ENCODE measurements around the gene PLP2.
"Not testable (repeated sequence)": the region's sequence is repeated elsewhere in the genome, so short reads cannot be mapped to it uniquely, and the experiment has no call there.

Gene PLP2

GRCh38 chrX:49164589-49165360, 6.9 kb upstream of the PLP2 start:
- H3K4me3 ChIP-seq (ENCODE audit: low read depth in 1 of 2, low read length in 2 of 2), result no peak overlapping the region
- no peaks in the 10 kb centered on the region for H3K36me3 ChIP-seq (ENCODE audit: insufficient read depth, low read length)
- peaks cover 14% of the 10 kb centered on the region for H3K4me1 ChIP-seq (ENCODE audit: insufficient read depth, low read length)
- no peaks in the 10 kb centered on the region for H3K9me3 ChIP-seq (ENCODE audit: low read length)
- peak overlapping the region; percentile 65 for H3K27ac ChIP-seq (ENCODE audit: low read depth, low read length)
- peak overlapping the region; percentile 21 for H3K9ac ChIP-seq (ENCODE audit: low read length)
- no peaks in the 10 kb centered on the region for H3K27me3 ChIP-seq (ENCODE audit: control insufficient read depth in 1 of 2, insufficient read depth in 2 of 2, low read length in 2 of 2)

GRCh38 chrX:49165901-49166881, 5.5 kb upstream of the PLP2 start:
- H3K9me3 ChIP-seq (ENCODE audit: low read length), result no peaks in the 10 kb centered on the region
- H3K4me3 ChIP-seq (ENCODE audit: low read depth in 1 of 2, low read length in 2 of 2), result peak overlapping the region; percentile 1 to 71
- H3K27ac ChIP-seq (ENCODE audit: low read depth, low read length), result peak overlapping the region; percentile 65
- peak overlapping the region; percentile 27 for H3K9ac ChIP-seq (ENCODE audit: low read length)
- H3K4me1 ChIP-seq (ENCODE audit: insufficient read depth, low read length), result peaks cover 14% of the 10 kb centered on the region
- H3K36me3 ChIP-seq (ENCODE audit: insufficient read depth, low read length), result no peaks in the 10 kb centered on the region
- H3K27me3 ChIP-seq (ENCODE audit: control insufficient read depth in 1 of 2, insufficient read depth in 2 of 2, low read length in 2 of 2), result no peaks in the 10 kb centered on the region

- Histone ChIP-seq H3K4me1 (ENCODE audit: insufficient read depth, low read length) (peaks cover 14% of the 10 kb centered on the region), H3K4me3 (ENCODE audit: low read depth in 1 of 2, low read length in 2 of 2) (peak overlapping the region; percentile 1 to 71), H3K27ac (ENCODE audit: low read depth, low read length) (peak overlapping the region; percentile 65), H3K27me3 (ENCODE audit: control insufficient read depth in 1 of 2, insufficient read depth in 2 of 2, low read length in 2 of 2) (no peaks in the 10 kb centered on the region), H3K36me3 (ENCODE audit: insufficient read depth, low read length) (no peaks in the 10 kb centered on the region), H3K9ac (ENCODE audit: low read length) (peak overlapping the region; percentile 75), H3K9me3 (ENCODE audit: low read length) (no peaks in the 10 kb centered on the region)
Measured at GRCh38 chrX:49166914-49167739, 4.6 kb upstream of the PLP2 start.

- peaks cover 14% of the 10 kb centered on the region for H3K4me1 ChIP-seq (ENCODE audit: insufficient read depth, low read length)
- H3K27ac ChIP-seq (ENCODE audit: low read depth, low read length), result peak overlapping the region; percentile 65
- H3K27me3 ChIP-seq (ENCODE audit: control insufficient read depth in 1 of 2, insufficient read depth in 2 of 2, low read length in 2 of 2), result no peaks in the 10 kb centered on the region
- no peaks in the 10 kb centered on the region for H3K9me3 ChIP-seq (ENCODE audit: low read length)
- H3K9ac ChIP-seq (ENCODE audit: low read length), result peak overlapping the region; percentile 75
- H3K36me3 ChIP-seq (ENCODE audit: insufficient read depth, low read length), result no peaks in the 10 kb centered on the region
- peak overlapping the region in 1 of 2 donors; percentile 71 for H3K4me3 ChIP-seq (ENCODE audit: low read depth in 1 of 2, low read length in 2 of 2)
Measured at GRCh38 chrX:49167740-49168108, 4.0 kb upstream of the PLP2 start.

- H3K9ac ChIP-seq (ENCODE audit: low read length), result peak overlapping the region; percentile 57
- peak overlapping the region; percentile 75 for H3K27ac ChIP-seq (ENCODE audit: low read depth, low read length)
- peak overlapping the region; percentile 52 to 67 for H3K4me3 ChIP-seq (ENCODE audit: low read depth in 1 of 2, low read length in 2 of 2)
- H3K36me3 ChIP-seq (ENCODE audit: insufficient read depth, low read length), result peaks cover 17% of the 10 kb centered on the region
- H3K27me3 ChIP-seq (ENCODE audit: control insufficient read depth in 1 of 2, insufficient read depth in 2 of 2, low read length in 2 of 2), result peaks cover 0 to 4% of the 10 kb centered on the region in 2 donors
- H3K4me1 ChIP-seq (ENCODE audit: insufficient read depth, low read length), result peaks cover 5% of the 10 kb centered on the region
- no peaks in the 10 kb centered on the region for H3K9me3 ChIP-seq (ENCODE audit: low read length)
Measured at GRCh38 chrX:49172280-49172780, 632 bp downstream of the PLP2 start.

GRCh38 chrX:49173544-49173943, 1.8 kb downstream of the PLP2 start:
- not testable (repeated sequence) for H3K27ac ChIP-seq (ENCODE audit: low read depth, low read length); H3K4me1 ChIP-seq (ENCODE audit: insufficient read depth, low read length); H3K4me3 ChIP-seq (ENCODE audit: low read depth in 1 of 2, low read length in 2 of 2); H3K27me3 ChIP-seq (ENCODE audit: control insufficient read depth in 1 of 2, insufficient read depth in 2 of 2, low read length in 2 of 2); H3K9ac ChIP-seq (ENCODE audit: low read length); H3K9me3 ChIP-seq (ENCODE audit: low read length)
- H3K36me3 ChIP-seq (ENCODE audit: insufficient read depth, low read length), result peaks cover 17% of the 10 kb centered on the region

- H3K36me3 ChIP-seq (ENCODE audit: insufficient read depth, low read length), result peaks cover 17% of the 10 kb centered on the region
- H3K4me1 ChIP-seq (ENCODE audit: insufficient read depth, low read length), result peaks cover 5% of the 10 kb centered on the region
- H3K9me3 ChIP-seq (ENCODE audit: low read length), result no peaks in the 10 kb centered on the region
- H3K9ac ChIP-seq (ENCODE audit: low read length), result no peak overlapping the region
- H3K4me3 ChIP-seq (ENCODE audit: low read depth in 1 of 2, low read length in 2 of 2), result no peak overlapping the region
- H3K27me3 ChIP-seq (ENCODE audit: control insufficient read depth in 1 of 2, insufficient read depth in 2 of 2, low read length in 2 of 2), result peaks cover 0 to 4% of the 10 kb centered on the region in 2 donors
- no peak overlapping the region for H3K27ac ChIP-seq (ENCODE audit: low read depth, low read length)
Measured at GRCh38 chrX:49174723-49175122, 3.0 kb downstream of the PLP2 start.

GRCh38 chrX:49175435-49176274, 4.0 kb downstream of the PLP2 start:
- no peak overlapping the region for H3K9ac ChIP-seq (ENCODE audit: low read length)
- peaks cover 5% of the 10 kb centered on the region for H3K4me1 ChIP-seq (ENCODE audit: insufficient read depth, low read length)
- no peak overlapping the region for H3K27ac ChIP-seq (ENCODE audit: low read depth, low read length)
- peaks cover 0 to 4% of the 10 kb centered on the region in 2 donors for H3K27me3 ChIP-seq (ENCODE audit: control insufficient read depth in 1 of 2, insufficient read depth in 2 of 2, low read length in 2 of 2)
- no peaks in the 10 kb centered on the region for H3K9me3 ChIP-seq (ENCODE audit: low read length)
- H3K4me3 ChIP-seq (ENCODE audit: low read depth in 1 of 2, low read length in 2 of 2), result no peak overlapping the region
- H3K36me3 ChIP-seq (ENCODE audit: insufficient read depth, low read length), result peaks cover 17% of the 10 kb centered on the region

GRCh38 chrX:49176421-49177326, 5.0 kb downstream of the PLP2 start:
- peak overlapping the region; percentile 32 for H3K27ac ChIP-seq (ENCODE audit: low read depth, low read length)
- H3K36me3 ChIP-seq (ENCODE audit: insufficient read depth, low read length), result peaks cover 17% of the 10 kb centered on the region
- H3K9ac ChIP-seq (ENCODE audit: low read length), result no peak overlapping the region
- peaks cover 5% of the 10 kb centered on the region for H3K4me1 ChIP-seq (ENCODE audit: insufficient read depth, low read length)
- H3K4me3 ChIP-seq (ENCODE audit: low read depth in 1 of 2, low read length in 2 of 2), result no peak overlapping the region
- peaks cover 0 to 4% of the 10 kb centered on the region in 2 donors for H3K27me3 ChIP-seq (ENCODE audit: control insufficient read depth in 1 of 2, insufficient read depth in 2 of 2, low read length in 2 of 2)
- H3K9me3 ChIP-seq (ENCODE audit: low read length), result no peaks in the 10 kb centered on the region

All from muscle layer of colon (tissue), 2 donors.